ENCODE results near the gene HLF. TPM values are rescaled to one million over a fixed set of nuclear protein-coding genes. Genes with fewer than 3 reads are reported as not detected.
A peak's percentile ranks its signal among the peaks of the same experiment; 100 is the strongest.

HLF gene
- total RNA-seq, 6 donors from 2014 or later, result 19.9 to 45.1 (median 26.1) TPM

- DNase-seq (no peak), ATAC-seq (ENCODE audit: low FRiP score in 2 of 2) (no peak)
- no peaks in the 10 kb centered on the region for H3K9me3 ChIP-seq
- peaks cover 2 to 9% (median 5%) of the 10 kb centered on the region in 4 donors for H3K36me3 ChIP-seq
- no peaks in the 10 kb centered on the region for H3K27me3 ChIP-seq
- H3K4me1 ChIP-seq, result no peaks in the 10 kb centered on the region
- no peak overlapping the region for H3K27ac ChIP-seq
- H3K4me3 ChIP-seq, result no peak overlapping the region
- TF ChIP-seq CTCF (IDR thresholded peaks at IDR 0.05) (no peak), EP300 (IDR thresholded peaks at IDR 0.05) (no peak), POLR2A (IDR thresholded peaks at IDR 0.05) (no peak), POLR2AphosphoS5 (IDR thresholded peaks at IDR 0.05) (no peak)
- WGBS, 2 donors, result 72 to 88% methylated on average over 4 to 5 of the region's 5 CpGs
These were observed 55.3 kb downstream of the HLF start for GRCh38 chr17:55319933-55320593.

DNA sequence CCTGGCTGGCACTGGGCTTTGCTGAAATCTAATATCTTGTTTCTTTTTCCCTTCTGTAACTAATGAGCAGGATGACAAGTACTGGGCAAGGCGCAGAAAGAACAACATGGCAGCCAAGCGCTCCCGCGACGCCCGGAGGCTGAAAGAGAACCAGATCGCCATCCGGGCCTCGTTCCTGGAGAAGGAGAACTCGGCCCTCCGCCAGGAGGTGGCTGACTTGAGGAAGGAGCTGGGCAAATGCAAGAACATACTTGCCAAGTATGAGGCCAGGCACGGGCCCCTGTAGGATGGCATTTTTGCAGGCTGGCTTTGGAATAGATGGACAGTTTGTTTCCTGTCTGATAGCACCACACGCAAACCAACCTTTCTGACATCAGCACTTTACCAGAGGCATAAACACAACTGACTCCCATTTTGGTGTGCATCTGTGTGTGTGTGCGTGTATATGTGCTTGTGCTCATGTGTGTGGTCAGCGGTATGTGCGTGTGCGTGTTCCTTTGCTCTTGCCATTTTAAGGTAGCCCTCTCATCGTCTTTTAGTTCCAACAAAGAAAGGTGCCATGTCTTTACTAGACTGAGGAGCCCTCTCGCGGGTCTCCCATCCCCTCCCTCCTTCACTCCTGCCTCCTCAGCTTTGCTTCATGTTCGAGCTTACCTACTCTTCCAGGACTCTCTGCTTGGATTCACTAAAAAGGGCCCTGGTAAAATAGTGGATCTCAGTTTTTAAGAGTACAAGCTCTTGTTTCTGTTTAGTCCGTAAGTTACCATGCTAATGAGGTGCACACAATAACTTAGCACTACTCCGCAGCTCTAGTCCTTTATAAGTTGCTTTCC is 56.0 kb downstream of the HLF start:
- Histone ChIP-seq H3K27me3 (no peaks in the 10 kb centered on the region), H3K9me3 (no peaks in the 10 kb centered on the region), H3K27ac (no peak overlapping the region), H3K36me3 (peaks cover 2 to 7% (median 5%) of the 10 kb centered on the region in 4 donors), H3K4me1 (no peaks in the 10 kb centered on the region), H3K4me3 (no peak overlapping the region)
- DNase-seq (peak in 1 of 2 donors; percentile 66), ATAC-seq (ENCODE audit: low FRiP score in 2 of 2) (no peak)
- 88 to 93% methylated on average over 23 of the region's 23 CpGs for WGBS, 2 donors
- TF ChIP-seq EP300 (IDR thresholded peaks at IDR 0.05), result no peak
- no peak for TF ChIP-seq CTCF (IDR thresholded peaks at IDR 0.05)
- TF ChIP-seq POLR2AphosphoS5 (IDR thresholded peaks at IDR 0.05), result no peak
- no peak for TF ChIP-seq POLR2A (IDR thresholded peaks at IDR 0.05)

- DNase-seq (no peak), ATAC-seq (ENCODE audit: low FRiP score in 2 of 2) (no peak)
- H3K27ac ChIP-seq, result no peak overlapping the region
- H3K9me3 ChIP-seq, result no peaks in the 10 kb centered on the region
- H3K36me3 ChIP-seq, result peaks cover 0 to 4% (median 1%) of the 10 kb centered on the region in 4 donors
- no peak for TF ChIP-seq POLR2A (IDR thresholded peaks at IDR 0.05)
- no peak for TF ChIP-seq CTCF (IDR thresholded peaks at IDR 0.05)
- no peak for TF ChIP-seq EP300 (IDR thresholded peaks at IDR 0.05)
- no peak for TF ChIP-seq POLR2AphosphoS5 (IDR thresholded peaks at IDR 0.05)
- H3K4me1 ChIP-seq, result no peaks in the 10 kb centered on the region
- no peak overlapping the region for H3K4me3 ChIP-seq
- no peaks in the 10 kb centered on the region for H3K27me3 ChIP-seq
- 68 to 69% methylated on average over 6 of the region's 6 CpGs for WGBS, 2 donors
These were observed 56.8 kb downstream of the HLF start for GRCh38 chr17:55321427-55322060.

DNA sequence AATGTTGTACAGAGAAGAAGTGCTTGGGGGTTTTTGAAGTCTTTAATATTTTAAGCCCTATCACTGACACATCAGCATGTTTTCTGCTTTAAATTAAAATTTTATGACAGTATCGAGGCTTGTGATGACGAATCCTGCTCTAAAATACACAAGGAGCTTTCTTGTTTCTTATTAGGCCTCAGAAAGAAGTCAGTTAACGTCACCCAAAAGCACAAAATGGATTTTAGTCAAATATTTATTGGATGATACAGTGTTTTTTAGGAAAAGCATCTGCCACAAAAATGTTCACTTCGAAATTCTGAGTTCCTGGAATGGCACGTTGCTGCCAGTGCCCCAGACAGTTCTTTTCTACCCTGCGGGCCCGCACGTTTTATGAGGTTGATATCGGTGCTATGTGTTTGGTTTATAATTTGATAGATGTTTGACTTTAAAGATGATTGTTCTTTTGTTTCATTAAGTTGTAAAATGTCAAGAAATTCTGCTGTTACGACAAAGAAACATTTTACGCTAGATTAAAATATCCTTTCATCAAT is 57.8 kb downstream of the HLF start:
- WGBS, 2 donors, result 82 to 88% methylated on average over 11 of the region's 11 CpGs
- H3K36me3 ChIP-seq, result peaks cover 0 to 2% (median 0%) of the 10 kb centered on the region in 4 donors
- TF ChIP-seq CTCF (IDR thresholded peaks at IDR 0.05) (no peak), EP300 (IDR thresholded peaks at IDR 0.05) (no peak), POLR2A (IDR thresholded peaks at IDR 0.05) (no peak), POLR2AphosphoS5 (IDR thresholded peaks at IDR 0.05) (no peak)
- H3K9me3 ChIP-seq, result no peaks in the 10 kb centered on the region
- DNase-seq, result no peak
- ATAC-seq (ENCODE audit: low FRiP score in 2 of 2), result no peak
- H3K4me1 ChIP-seq, result no peaks in the 10 kb centered on the region
- H3K4me3 ChIP-seq, result no peak overlapping the region
- no peaks in the 10 kb centered on the region for H3K27me3 ChIP-seq
- no peak overlapping the region for H3K27ac ChIP-seq

All from upper lobe of left lung (tissue), 6 donors.